ENCODE data around the gene MED13L. TPM values are rescaled to one million over a fixed set of nuclear protein-coding genes. Genes with fewer than 3 reads are reported as not detected.
A peak's percentile ranks its signal among the peaks of the same experiment; 100 is the strongest.

MED13L gene
- total and polyA plus RNA-seq, 12 donors: 8.8 to 106 (median 73.8) TPM

DNA sequence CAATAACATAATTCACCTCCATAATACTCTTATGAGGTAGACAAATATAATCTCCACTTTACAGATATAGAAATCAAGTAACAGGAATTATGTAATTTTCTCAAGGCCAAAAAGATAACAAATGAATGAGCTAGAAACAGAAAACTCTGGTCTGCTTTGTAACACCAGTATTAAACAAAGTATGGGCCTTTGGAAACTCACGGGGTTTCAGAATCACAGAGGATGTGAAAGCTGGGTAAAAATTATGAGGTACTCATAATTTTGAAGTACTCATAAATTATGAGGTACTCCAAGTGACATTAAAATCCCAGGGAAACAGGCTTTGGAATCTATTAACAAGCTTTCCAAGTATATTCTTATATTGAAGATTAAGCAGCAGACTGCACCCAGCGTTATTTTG is 140.2 kb downstream of the MED13L start:
- DNase-seq: no peak
- 38 to 83% (median 61%) methylated on average over 1 to 2 of the region's 2 CpGs for WGBS, 4 donors
- TF ChIP-seq, protein P1, sequence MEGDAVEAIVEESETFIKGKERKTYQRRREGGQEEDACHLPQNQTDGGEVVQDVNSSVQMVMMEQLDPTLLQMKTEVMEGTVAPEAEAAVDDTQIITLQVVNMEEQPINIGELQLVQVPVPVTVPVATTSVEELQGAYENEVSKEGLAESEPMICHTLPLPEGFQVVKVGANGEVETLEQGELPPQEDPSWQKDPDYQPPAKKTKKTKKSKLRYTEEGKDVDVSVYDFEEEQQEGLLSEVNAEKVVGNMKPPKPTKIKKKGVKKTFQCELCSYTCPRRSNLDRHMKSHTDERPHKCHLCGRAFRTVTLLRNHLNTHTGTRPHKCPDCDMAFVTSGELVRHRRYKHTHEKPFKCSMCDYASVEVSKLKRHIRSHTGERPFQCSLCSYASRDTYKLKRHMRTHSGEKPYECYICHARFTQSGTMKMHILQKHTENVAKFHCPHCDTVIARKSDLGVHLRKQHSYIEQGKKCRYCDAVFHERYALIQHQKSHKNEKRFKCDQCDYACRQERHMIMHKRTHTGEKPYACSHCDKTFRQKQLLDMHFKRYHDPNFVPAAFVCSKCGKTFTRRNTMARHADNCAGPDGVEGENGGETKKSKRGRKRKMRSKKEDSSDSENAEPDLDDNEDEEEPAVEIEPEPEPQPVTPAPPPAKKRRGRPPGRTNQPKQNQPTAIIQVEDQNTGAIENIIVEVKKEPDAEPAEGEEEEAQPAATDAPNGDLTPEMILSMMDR (IDR thresholded peaks at IDR 0.05): no peak
- no peak for TF ChIP-seq POLR2A (IDR thresholded peaks at IDR 0.05)
- Histone ChIP-seq H3K27me3 (no peaks in the 10 kb centered on the region), H3K4me3 (no peak overlapping the region), H3K9me3 (replicated peaks in 1 of 3) (no peaks in the 10 kb centered on the region), H3K36me3 (replicated peaks in 1 of 2) (no peaks in the 10 kb centered on the region), H3K27ac (no peak overlapping the region), H3K4me1 (replicated peaks in 1 of 2) (peaks cover 9 to 79% of the 10 kb centered on the region in 2 donors)
- intact Hi-C loops (cut with DNase I): no loop called here

DNA sequence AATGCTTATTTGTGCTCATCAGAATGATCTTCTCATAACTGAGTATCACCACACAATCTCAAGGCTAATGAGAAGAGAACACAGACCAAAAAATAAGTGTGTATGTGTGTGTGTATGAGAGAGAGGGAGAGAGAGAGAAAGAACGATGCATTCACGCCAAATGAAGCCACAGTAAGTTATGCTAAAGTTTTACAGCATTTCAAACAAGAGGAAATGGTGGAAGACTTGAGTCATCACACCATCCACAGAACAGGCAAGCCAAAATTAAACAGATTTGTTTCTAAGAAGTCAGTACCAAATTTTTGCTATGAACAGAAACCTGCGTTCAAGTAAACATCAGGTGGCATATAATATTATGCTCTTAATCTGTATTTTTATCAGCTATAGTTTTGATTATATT is 141.2 kb downstream of the MED13L start:
- TF ChIP-seq POLR2A (IDR thresholded peaks at IDR 0.05): no peak
- TF ChIP-seq, protein P1 (IDR thresholded peaks at IDR 0.05): no peak
- 82 to 88% (median 84%) methylated on average over 3 of the region's 3 CpGs for WGBS, 4 donors
- Histone ChIP-seq H3K9me3 (replicated peaks in 1 of 3) (no peaks in the 10 kb centered on the region), H3K4me3 (no peak overlapping the region), H3K27me3 (no peaks in the 10 kb centered on the region), H3K36me3 (replicated peaks in 1 of 2) (no peaks in the 10 kb centered on the region), H3K27ac (no peak overlapping the region), H3K4me1 (replicated peaks in 1 of 2) (peaks cover 9 to 73% of the 10 kb centered on the region in 2 donors)
- DNase-seq: no peak
- intact Hi-C loops (cut with DNase I): no loop called here

DNA sequence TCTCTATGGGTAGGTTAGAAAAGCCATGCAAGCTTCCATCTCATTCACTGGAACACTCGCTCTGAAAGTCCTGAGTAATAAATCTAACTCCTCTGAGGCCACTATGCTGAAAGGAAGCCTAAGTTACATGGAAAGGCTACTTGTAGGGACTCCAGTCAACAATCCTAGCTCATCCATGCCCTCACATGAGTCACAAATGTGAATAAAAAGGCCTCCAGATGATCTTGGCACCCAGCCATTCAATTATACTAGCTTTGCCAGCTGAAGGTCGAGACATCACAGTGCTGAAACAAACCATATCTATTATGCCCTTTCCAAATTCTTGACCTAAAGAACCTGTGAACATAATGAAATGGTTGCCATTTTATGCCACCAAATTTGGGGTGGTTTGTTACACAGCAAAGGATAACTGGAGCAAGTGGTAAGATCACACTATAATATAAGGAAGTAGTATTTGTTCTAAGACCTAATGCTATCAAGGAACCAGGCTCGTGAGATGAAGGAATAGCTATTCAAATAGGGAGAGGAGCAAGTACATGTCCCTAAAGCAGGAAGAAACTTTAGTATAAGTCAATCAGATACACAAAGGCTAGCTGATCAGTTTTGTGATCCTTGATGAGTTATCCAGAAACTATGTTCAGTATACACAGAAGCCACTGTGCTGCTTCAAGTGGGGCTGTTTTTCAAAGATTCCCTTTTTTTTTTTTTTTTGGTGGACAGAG is 142.1 kb downstream of the MED13L start:
- intact Hi-C loops (cut with DNase I): no loop called here
- Histone ChIP-seq H3K36me3 (replicated peaks in 1 of 2) (no peaks in the 10 kb centered on the region), H3K9me3 (replicated peaks in 1 of 3) (no peaks in the 10 kb centered on the region), H3K4me3 (no peak overlapping the region), H3K4me1 (replicated peaks in 1 of 2) (peaks cover 13 to 70% of the 10 kb centered on the region in 2 donors), H3K27ac (peak overlapping the region in 2 of 5 donors; percentile 29 to 48), H3K27me3 (no peaks in the 10 kb centered on the region)
- TF ChIP-seq, protein P1 (IDR thresholded peaks at IDR 0.05): no peak
- TF ChIP-seq POLR2A (IDR thresholded peaks at IDR 0.05): no peak
- WGBS, 4 donors: 31 to 44% (median 35%) methylated on average over 3 of the region's 3 CpGs
- peak; percentile 62 to 81 (median 76) for DNase-seq

DNA sequence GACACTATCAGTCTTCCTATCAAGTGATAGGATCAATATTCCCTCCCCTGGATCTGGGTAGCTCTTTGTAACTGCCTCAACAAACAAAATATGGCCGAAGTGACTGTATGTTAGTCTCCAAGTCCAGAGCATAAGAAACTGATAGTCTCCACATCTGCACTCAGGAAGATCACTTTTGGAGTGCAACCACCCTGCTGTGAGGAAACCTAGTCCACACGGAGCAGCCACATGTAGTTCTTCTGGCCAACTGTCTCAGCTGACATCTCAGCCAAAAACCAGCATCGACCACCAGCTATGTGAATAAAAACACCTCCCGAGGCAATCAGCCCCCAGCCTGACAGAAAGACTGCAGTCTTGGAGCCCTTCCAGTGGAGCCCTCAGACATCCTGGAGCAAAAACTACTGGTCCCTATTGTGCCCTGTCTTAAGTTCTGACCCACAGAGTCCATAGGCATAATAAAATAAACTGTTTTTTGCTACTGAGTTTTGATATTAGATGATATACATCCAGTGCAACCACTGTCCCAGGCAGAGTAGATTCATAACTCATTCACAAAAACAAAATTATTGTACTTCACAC is 143.8 kb downstream of the MED13L start:
- no peak overlapping the region for H3K27ac ChIP-seq
- H3K4me3 ChIP-seq: no peak overlapping the region
- H3K27me3 ChIP-seq: no peaks in the 10 kb centered on the region
- intact Hi-C loops (cut with DNase I): no loop called here
- no peaks in the 10 kb centered on the region for H3K36me3 ChIP-seq (replicated peaks in 1 of 2)
- peaks cover 19 to 75% of the 10 kb centered on the region in 2 donors for H3K4me1 ChIP-seq (replicated peaks in 1 of 2)
- WGBS, 4 donors: 45 to 77% (median 65%) methylated on average over 3 to 4 of the region's 4 CpGs
- TF ChIP-seq POLR2A (IDR thresholded peaks at IDR 0.05): no peak
- TF ChIP-seq, protein P1 (IDR thresholded peaks at IDR 0.05): no peak
- H3K9me3 ChIP-seq (replicated peaks in 1 of 3): no peaks in the 10 kb centered on the region
- DNase-seq: no peak
